HCT116 (cell line): Measurements from ENCODE around the gene ARFGEF3. TPM values are rescaled to one million over a fixed set of nuclear protein-coding genes. Genes with fewer than 3 reads are reported as not detected.

ENCODE experiments used
- ATAC-seq: fragments of 200-7000 bp; cut with Tn5 transposase; 2 replicates; pipeline ENCODE4 v1.9.1; 2020; ENCODE audit warnings: mild to moderate bottlenecking, moderate library complexity
- BruUV-seq: library from RNA; stranded (reverse); fragments of 400-500 nt; replicated peaks from 2 replicates; lab custom pipeline; 2021; lab: Mats Ljungman, UMichigan
- CTCF ChIA-PET: fragments of 300-600 bp; sonication (Branson Sonifier 250); formaldehyde crosslinking; loops from one replicate; lab custom pipeline; 2021; ENCODE audit warnings: antibody characterized with exemption; lab: Charles Lee
- POLR2A ChIA-PET: fragments of 300-600, 350-600 bp; sonication (Branson Sonifier 250); formaldehyde crosslinking; loops from one replicate; lab custom pipeline; 2021; ENCODE audit warnings: antibody characterized with exemption; lab: Charles Lee
- RAD21 ChIA-PET, 2 experiments: fragments of 300-600 bp; sonication (Branson Sonifier 250); formaldehyde crosslinking; loops; one replicate each; lab custom pipeline; 2023; ENCODE audit warnings: low total read pairs in 2 of 2; ENCODE audit not compliant: uncharacterized antibody in 2 of 2, unreplicated experiment in 2 of 2, low non-redundant PET in 1 of 2; lab: Charles Lee
- DNase-seq: peaks from one replicate; pipeline ENCODE4 v3.0.0-alpha.2; 2010; ENCODE audit warnings: low read depth, low spot score
- H2AFZ ChIP-seq: fragments of 200-600 bp; shearing (Covaris generic), sonication (generic); 2 replicates; pipeline ENCODE4 v1.6.1; 2017; ENCODE audit warnings: low read depth, mixed run types, mixed read lengths, antibody characterized with exemption, low read length; ENCODE audit not compliant: poor library complexity, severe bottlenecking
- H3K27ac ChIP-seq: 2 replicates; pipeline ENCODE4 v1.5.1; 2012; ENCODE audit warnings: low read depth, low read length
- H3K27me3 ChIP-seq: fragments of 200-600 bp; sonication (generic); 2 replicates; pipeline ENCODE4 v1.6.1; 2016; ENCODE audit warnings: mixed run types, low read length, mixed read lengths; ENCODE audit not compliant: insufficient read depth
- H3K36me3 ChIP-seq, 2 experiments: fragments of 200-500 bp in 1 of 2; fragments of 200-600 bp in 1 of 2; sonication (Bioruptor generic) in 1 of 2; sonication (generic) in 1 of 2; 2 replicates each; pipeline versions ENCODE4 v1.5.1 to v1.6.1; 2014 to 2016; ENCODE audit warnings: low read length in 2 of 2, inconsistent platforms in 1 of 2, mixed read lengths in 1 of 2, mixed run types in 1 of 2; ENCODE audit not compliant: insufficient read depth in 2 of 2, control insufficient read depth in 1 of 2
- H3K4me1 ChIP-seq, 2 experiments: fragments of 200-600 bp in 1 of 2; sonication (generic) in 1 of 2; 2 replicates each; pipeline versions ENCODE4 v1.5.1 to v1.6.1; 2012 to 2017; ENCODE audit warnings: low read length in 2 of 2, inconsistent platforms in 1 of 2, mild to moderate bottlenecking in 1 of 2, mixed read lengths in 1 of 2, mixed run types in 1 of 2, moderate library complexity in 1 of 2; ENCODE audit not compliant: insufficient read depth in 2 of 2, control insufficient read depth in 1 of 2
- H3K4me2 ChIP-seq: fragments of 200-600 bp; sonication (generic); 2 replicates; pipeline ENCODE4 v1.6.1; 2017; ENCODE audit warnings: mixed run types, low read length, mixed read lengths
- H3K4me3 ChIP-seq, 2 experiments: fragments of 200-600 bp in 1 of 2; sonication (generic) in 1 of 2; replicated peaks in 1 of 2; 2 replicates each; pipeline ENCODE4 v1.5.1; 2011 to 2016; ENCODE audit warnings: low read length in 2 of 2, control low read depth in 1 of 2, low read depth in 1 of 2, mild to moderate bottlenecking in 1 of 2, mixed read lengths in 1 of 2, mixed run types in 1 of 2
- H3K79me2 ChIP-seq: fragments of 200-600 bp; sonication (generic); 2 replicates; pipeline ENCODE4 v1.6.1; 2017; ENCODE audit warnings: mild to moderate bottlenecking, mixed run types, low read length, moderate library complexity, mixed read lengths; ENCODE audit not compliant: insufficient read depth
- H3K9ac ChIP-seq: fragments of 200-600 bp; sonication (generic); 2 replicates; pipeline ENCODE4 v1.6.1; 2016; ENCODE audit warnings: low read length, mixed read lengths
- H3K9me2 ChIP-seq: fragments of 200-600 bp; sonication (generic), shearing (Covaris generic); 2 replicates; pipeline ENCODE4 v1.6.1; 2017; ENCODE audit warnings: mixed run types, mild to moderate bottlenecking, moderate library complexity; ENCODE audit not compliant: insufficient read depth
- H3K9me3 ChIP-seq, 2 experiments: fragments of 200-500 bp in 1 of 2; fragments of 200-600 bp in 1 of 2; sonication (Bioruptor generic) in 1 of 2; sonication (generic) in 1 of 2; 2 replicates each; pipeline ENCODE4 v1.6.1; 2014 to 2017; ENCODE audit warnings: low read length in 2 of 2, mixed read lengths in 2 of 2, inconsistent platforms in 1 of 2, low read depth in 1 of 2, mild to moderate bottlenecking in 1 of 2, mixed run types in 1 of 2, moderate library complexity in 1 of 2; ENCODE audit not compliant: control insufficient read depth in 1 of 2, insufficient read depth in 1 of 2
- H4K20me1 ChIP-seq: fragments of 200-600 bp; sonication (generic), shearing (Covaris generic); 2 replicates; pipeline ENCODE4 v1.6.1; 2017; ENCODE audit warnings: mixed run types, mild to moderate bottlenecking, moderate library complexity; ENCODE audit not compliant: insufficient read depth
- CBX3 ChIP-seq: IDR thresholded peaks from 2 replicates; pipeline ENCODE4 v1.6.1; 2012; ENCODE audit warnings: low read depth
- CEBPB ChIP-seq: IDR thresholded peaks from 2 replicates; pipeline ENCODE4 v1.6.1; 2012; ENCODE audit warnings: low read depth
- CTCF ChIP-seq, 3 experiments: fragments of 200-600 bp in 1 of 3; sonication (generic) in 1 of 3; IDR thresholded peaks in 2 of 3; conservative IDR thresholded peaks in 1 of 3; 2 replicates each; pipeline ENCODE4 v1.5.1; 2012 to 2017; ENCODE audit warnings: low read depth in 2 of 3, low read length in 2 of 3, antibody characterized with exemption in 1 of 3, borderline replicate concordance in 1 of 3, control low read depth in 1 of 3, mild to moderate bottlenecking in 1 of 3, mixed read lengths in 1 of 3, mixed run types in 1 of 3, moderate library complexity in 1 of 3; ENCODE audit not compliant: insufficient read depth in 1 of 3
- EGR1 ChIP-seq: IDR thresholded peaks from 2 replicates; pipeline ENCODE4 v1.6.1; 2012; ENCODE audit warnings: low read depth
- FOSL1 ChIP-seq: IDR thresholded peaks from 2 replicates; pipeline ENCODE4 v1.6.1; 2012; ENCODE audit warnings: low read depth
- JUND ChIP-seq: IDR thresholded peaks from 2 replicates; pipeline ENCODE4 v1.6.1; 2012
- POLR2A ChIP-seq: IDR thresholded peaks from 2 replicates; pipeline ENCODE4 v1.7.0; 2011; ENCODE audit warnings: borderline replicate concordance; ENCODE audit not compliant: insufficient read depth, insufficient read length; ENCODE audit errors: extremely low read depth
- SRF ChIP-seq: IDR thresholded peaks from 2 replicates; pipeline ENCODE4 v1.6.1; 2012; ENCODE audit warnings: low read depth
- ZBTB33 ChIP-seq: IDR thresholded peaks from 2 replicates; pipeline ENCODE4 v1.6.1; 2011; ENCODE audit warnings: mild to moderate bottlenecking, low read length, moderate library complexity; ENCODE audit not compliant: insufficient replicate concordance; ENCODE audit errors: extremely low read depth
- ZFX ChIP-seq: fragments of 450-650 bp; IDR thresholded peaks from 2 replicates; pipeline ENCODE4 v1.6.1; 2017
- ZNF274 ChIP-seq: fragments of 200-500 bp; sonication (Bioruptor generic); IDR thresholded peaks from 2 replicates; pipeline ENCODE4 v1.6.1; 2014; ENCODE audit warnings: mild to moderate bottlenecking, low read depth, low read length, inconsistent platforms
- intact Hi-C: fragments of 100-400 bp; cut with micrococcal nuclease; formaldehyde crosslinking; loops from 2 replicates; pipeline ENCODE4 v1.10.0; 2022
- total RNA-seq: library from RNA; stranded (reverse); gene quantifications from one replicate; pipeline ENCODE4 v1.2.1, GENCODE V29; 2021; ENCODE audit not compliant: unreplicated experiment
- TF ChIP-seq, protein P1 (sequence below): IDR thresholded peaks from 2 replicates; pipeline ENCODE4 v1.6.1; 2012

ARFGEF3 gene
- total RNA-seq, 1 experiment from 2014 or later = 3.8 TPM

- Histone ChIP-seq H3K36me3 (no peaks in the 10 kb centered on the region), H3K4me3 (no peak overlapping the region), H3K9ac (no peak overlapping the region), H3K27ac (no peak overlapping the region), H3K4me2 (no peak overlapping the region), H2AFZ (no peak overlapping the region), H3K9me2 (no peaks in the 10 kb centered on the region), H3K4me1 (no peaks in the 10 kb centered on the region), H3K27me3 (no peaks in the 10 kb centered on the region), H3K79me2 (no peaks in the 10 kb centered on the region), H4K20me1 (no peaks in the 10 kb centered on the region), H3K9me3 (no peaks in the 10 kb centered on the region)
- RAD21 ChIA-PET = no interaction called here
- POLR2A ChIA-PET = no interaction called here
- ATAC-seq (no peak), DNase-seq (no peak)
- CTCF ChIA-PET = no interaction called here
- no peak for TF ChIP-seq JUND
- TF ChIP-seq CBX3 = no peak
- TF ChIP-seq, protein P1, sequence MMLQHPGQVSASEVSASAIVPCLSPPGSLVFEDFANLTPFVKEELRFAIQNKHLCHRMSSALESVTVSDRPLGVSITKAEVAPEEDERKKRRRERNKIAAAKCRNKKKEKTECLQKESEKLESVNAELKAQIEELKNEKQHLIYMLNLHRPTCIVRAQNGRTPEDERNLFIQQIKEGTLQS = no peak
- TF ChIP-seq CTCF (IDR thresholded peaks at IDR 0.05 in 2 of 3, conservative IDR thresholded peaks at IDR 0.05 in 1 of 3; ENCODE audit: borderline replicate concordance in 1 of 3, insufficient read depth in 1 of 3, low read depth in 2 of 3, low read length in 2 of 3) = no peak
- TF ChIP-seq ZNF274 = no peak
- TF ChIP-seq CEBPB = no peak
- no peak for TF ChIP-seq EGR1
- no peak for TF ChIP-seq POLR2A
- no peak for TF ChIP-seq ZFX
- TF ChIP-seq SRF = no peak
- no TSS peak for BruUV-seq
- intact Hi-C loops = no loop called here
Measured at GRCh38 chr6:138248011-138248410, 86.3 kb downstream of the ARFGEF3 start.

GRCh38 chr6:138248878-138249277 is 87.1 kb downstream of the ARFGEF3 start:
- H3K4me1 ChIP-seq = no peaks in the 10 kb centered on the region
- no peak overlapping the region for H3K27ac ChIP-seq
- no peaks in the 10 kb centered on the region for H3K27me3 ChIP-seq
- ATAC-seq = no peak
- ChIA-PET POLR2A (no interaction called here), RAD21 (no interaction called here), CTCF (no interaction called here)
- no peak overlapping the region for H3K9ac ChIP-seq
- intact Hi-C loops = no loop called here
- BruUV-seq = no TSS peak
- no peaks in the 10 kb centered on the region for H3K79me2 ChIP-seq
- no peaks in the 10 kb centered on the region for H4K20me1 ChIP-seq
- H3K9me2 ChIP-seq = no peaks in the 10 kb centered on the region
- H2AFZ ChIP-seq = no peak overlapping the region
- TF ChIP-seq ZBTB33 = no peak
- no peak for TF ChIP-seq CBX3
- no peak for TF ChIP-seq FOSL1
- H3K4me3 ChIP-seq = no peak overlapping the region
- no peak for DNase-seq
- H3K9me3 ChIP-seq = no peaks in the 10 kb centered on the region
- H3K36me3 ChIP-seq = no peaks in the 10 kb centered on the region
- no peak overlapping the region for H3K4me2 ChIP-seq
